ACHN (cell line): ENCODE measurements around the gene ZFP91.

Experiments
- DNase-seq: peaks from one replicate; pipeline ENCODE4 v3.0.0-alpha.2; 2015
- in situ Hi-C: cut with HindIII; loops from 2 replicates; pipeline ENCODE4 v1.10.0; 2017; ENCODE audit warnings: low sequenced_read_pairs, low pct_ligation_motif_present, low pct_unique_long_range_greater_than_20kb

The ZFP91 gene

GRCh38 chr11:58650496-58650895 lies 71.6 kb downstream of the ZFP91 start:
- no peak for DNase-seq
- in situ Hi-C loops: no loop called here

GRCh38 chr11:58652726-58653280 lies 73.9 kb downstream of the ZFP91 start:
- DNase-seq: no peak
- in situ Hi-C loops: no loop called here

GRCh38 chr11:58654079-58654907 lies 75.4 kb downstream of the ZFP91 start:
- in situ Hi-C loops: no loop called here
- DNase-seq: peak; percentile 76

- in situ Hi-C loops: no loop called here
Measured at GRCh38 chr11:58654908-58655296, 76.0 kb downstream of the ZFP91 start.

GRCh38 chr11:58656348-58656747 lies 77.5 kb downstream of the ZFP91 start:
- DNase-seq: no peak
- in situ Hi-C loops: no loop called here

More at GRCh38 chr11:58654908-58655296, 76.0 kb downstream of the ZFP91 start:
- no peak for DNase-seq

- in situ Hi-C loops: no loop called here
Measured at GRCh38 chr11:58658623-58659022, 79.8 kb downstream of the ZFP91 start.

GRCh38 chr11:58659404-58659803 lies 80.5 kb downstream of the ZFP91 start:
- in situ Hi-C loops: no loop called here
- DNase-seq: peak; percentile 30

More at GRCh38 chr11:58658623-58659022, 79.8 kb downstream of the ZFP91 start:
- DNase-seq: no peak

- in situ Hi-C loops: no loop called here
- no peak for DNase-seq
Measured at GRCh38 chr11:58659910-58660570, 81.2 kb downstream of the ZFP91 start.
